Measurements from ENCODE around the gene NRXN3. TPM values are rescaled to one million over a fixed set of nuclear protein-coding genes. Genes with fewer than 3 reads are reported as not detected.

The NRXN3 gene
- total RNA-seq, 1 experiment from 2014 or later, result not detected

DNA sequence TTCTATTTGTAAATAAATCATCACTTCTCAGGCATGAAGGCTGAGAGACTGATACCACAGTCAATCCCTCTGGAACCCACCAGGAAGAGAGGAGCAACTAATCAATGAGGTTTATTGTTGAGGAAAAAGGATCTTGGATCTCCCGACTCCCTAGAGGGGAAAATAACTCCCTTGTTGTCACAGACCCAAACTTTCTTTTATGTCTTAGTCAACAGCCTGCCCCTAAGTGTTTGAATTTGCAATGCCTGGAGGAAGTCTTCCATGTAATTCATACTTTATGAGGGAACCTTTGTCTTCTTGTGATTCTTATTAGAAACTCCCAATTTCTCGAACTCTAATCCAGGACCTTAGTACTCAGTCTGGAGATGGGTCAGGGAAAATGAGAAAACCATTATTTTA lies 1235.3 kb downstream of the NRXN3 start:
- Histone ChIP-seq H3K9ac (ENCODE audit: low read length) (no peak overlapping the region), H3K27me3 (ENCODE audit: insufficient read depth, low read length) (no peaks in the 10 kb centered on the region), H4K20me1 (ENCODE audit: insufficient read depth) (no peaks in the 10 kb centered on the region), H2AFZ (ENCODE audit: low read depth, low read length, poor library complexity, severe bottlenecking) (no peak overlapping the region), H3K36me3 (ENCODE audit: control insufficient read depth in 1 of 2, insufficient read depth in 2 of 2, low read length in 2 of 2) (no peaks in the 10 kb centered on the region), H3K27ac (ENCODE audit: low read depth, low read length) (no peak overlapping the region), H3K4me3 (replicated peaks in 1 of 2; ENCODE audit: low read depth in 1 of 2, low read length in 2 of 2) (no peak overlapping the region), H3K4me2 (ENCODE audit: low read length) (no peak overlapping the region), H3K79me2 (ENCODE audit: insufficient read depth, low read length) (no peaks in the 10 kb centered on the region), H3K4me1 (ENCODE audit: control insufficient read depth in 1 of 2, insufficient read depth in 2 of 2, low read length in 2 of 2) (no peaks in the 10 kb centered on the region), H3K9me2 (ENCODE audit: insufficient read depth) (no peaks in the 10 kb centered on the region), H3K9me3 (ENCODE audit: control insufficient read depth in 1 of 2, insufficient read depth in 1 of 2, low read depth in 1 of 2, low read length in 2 of 2) (peaks cover 8 to 10% of the 10 kb centered on the region in 2 experiments; a peak in 2 of 4 replicates)
- POLR2A ChIA-PET, result no interaction called here
- intact Hi-C loops (cut with micrococcal nuclease), result no loop called here
- no TSS peak for BruUV-seq (replicated peaks)
- ATAC-seq (no peak), DNase-seq (ENCODE audit: low read depth, low spot score) (no peak)
- CTCF ChIA-PET, result no interaction called here
- RAD21 ChIA-PET (ENCODE audit: low non-redundant PET in 1 of 2, low total read pairs in 2 of 2, uncharacterized antibody in 2 of 2, unreplicated experiment in 2 of 2), result no interaction called here
- TF ChIP-seq CBX3 (IDR thresholded peaks at IDR 0.05; ENCODE audit: low read depth), result no peak
- TF ChIP-seq SRF (IDR thresholded peaks at IDR 0.05; ENCODE audit: low read depth), result no peak
- TF ChIP-seq MAX (IDR thresholded peaks at IDR 0.05), result no peak

DNA sequence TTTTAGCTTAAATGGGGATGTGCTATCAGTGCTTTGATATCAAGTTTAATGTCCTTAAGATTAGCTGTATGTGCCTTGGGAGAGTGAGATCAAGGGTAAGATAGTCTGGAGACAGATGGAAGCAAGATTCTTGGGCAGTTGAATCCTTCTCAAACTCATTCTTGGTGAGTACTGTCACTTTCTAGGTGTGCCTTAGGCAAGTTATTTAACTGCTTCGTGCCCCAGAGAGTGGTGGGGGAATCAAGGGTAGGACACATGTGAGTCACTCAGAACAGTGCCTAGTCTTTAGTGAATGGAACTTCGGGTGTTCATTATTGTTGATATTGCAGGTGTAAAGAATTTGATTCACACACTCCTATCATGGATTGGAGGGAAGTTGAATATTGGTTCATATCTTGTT lies 1237.4 kb downstream of the NRXN3 start:
- CTCF ChIA-PET, result no interaction called here
- intact Hi-C loops (cut with micrococcal nuclease), result no loop called here
- POLR2A ChIA-PET, result no interaction called here
- no peaks in the 10 kb centered on the region for H3K36me3 ChIP-seq (ENCODE audit: control insufficient read depth in 1 of 2, insufficient read depth in 2 of 2, low read length in 2 of 2)
- DNase-seq (ENCODE audit: low read depth, low spot score), result no peak
- no peak overlapping the region for H3K4me2 ChIP-seq (ENCODE audit: low read length)
- RAD21 ChIA-PET (ENCODE audit: low non-redundant PET in 1 of 2, low total read pairs in 2 of 2, uncharacterized antibody in 2 of 2, unreplicated experiment in 2 of 2), result no interaction called here
- no TSS peak for BruUV-seq (replicated peaks)
- no peak overlapping the region for H2AFZ ChIP-seq (ENCODE audit: low read depth, low read length, poor library complexity, severe bottlenecking)
- no peak overlapping the region for H3K9ac ChIP-seq (ENCODE audit: low read length)
- peaks cover 16% of the 10 kb centered on the region in 2 experiments; a peak in 2 of 4 replicates for H3K9me3 ChIP-seq (ENCODE audit: control insufficient read depth in 1 of 2, insufficient read depth in 1 of 2, low read depth in 1 of 2, low read length in 2 of 2)
- no peaks in the 10 kb centered on the region for H3K27me3 ChIP-seq (ENCODE audit: insufficient read depth, low read length)
- no peak overlapping the region for H3K4me3 ChIP-seq (replicated peaks in 1 of 2; ENCODE audit: low read depth in 1 of 2, low read length in 2 of 2)
- H3K4me1 ChIP-seq (ENCODE audit: control insufficient read depth in 1 of 2, insufficient read depth in 2 of 2, low read length in 2 of 2), result no peaks in the 10 kb centered on the region
- H3K9me2 ChIP-seq (ENCODE audit: insufficient read depth), result no peaks in the 10 kb centered on the region
- TF ChIP-seq POLR2A (IDR thresholded peaks at IDR 0.05; ENCODE audit: borderline replicate concordance, extremely low read depth, insufficient read depth, insufficient read length) (no peak), EGR1 (IDR thresholded peaks at IDR 0.05; ENCODE audit: low read depth) (no peak), FOSL1 (IDR thresholded peaks at IDR 0.05; ENCODE audit: low read depth) (no peak), ZFX (IDR thresholded peaks at IDR 0.05) (no peak), ZNF274 (IDR thresholded peaks at IDR 0.05; ENCODE audit: low read depth, low read length) (no peak), SP1 (IDR thresholded peaks at IDR 0.05; ENCODE audit: low read depth) (no peak)
- TF ChIP-seq, protein P1, sequence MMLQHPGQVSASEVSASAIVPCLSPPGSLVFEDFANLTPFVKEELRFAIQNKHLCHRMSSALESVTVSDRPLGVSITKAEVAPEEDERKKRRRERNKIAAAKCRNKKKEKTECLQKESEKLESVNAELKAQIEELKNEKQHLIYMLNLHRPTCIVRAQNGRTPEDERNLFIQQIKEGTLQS (IDR thresholded peaks at IDR 0.05), result no peak
- H4K20me1 ChIP-seq (ENCODE audit: insufficient read depth), result no peaks in the 10 kb centered on the region
- no peak for ATAC-seq
- H3K27ac ChIP-seq (ENCODE audit: low read depth, low read length), result no peak overlapping the region
- no peaks in the 10 kb centered on the region for H3K79me2 ChIP-seq (ENCODE audit: insufficient read depth, low read length)

Measured in HCT116 (cell line).